ENCODE data around the gene GCNT4.
"Not testable (repeated sequence)": the region's sequence is repeated elsewhere in the genome, so short reads cannot be mapped to it uniquely, and the experiment has no call there.

The GCNT4 gene, protein sequence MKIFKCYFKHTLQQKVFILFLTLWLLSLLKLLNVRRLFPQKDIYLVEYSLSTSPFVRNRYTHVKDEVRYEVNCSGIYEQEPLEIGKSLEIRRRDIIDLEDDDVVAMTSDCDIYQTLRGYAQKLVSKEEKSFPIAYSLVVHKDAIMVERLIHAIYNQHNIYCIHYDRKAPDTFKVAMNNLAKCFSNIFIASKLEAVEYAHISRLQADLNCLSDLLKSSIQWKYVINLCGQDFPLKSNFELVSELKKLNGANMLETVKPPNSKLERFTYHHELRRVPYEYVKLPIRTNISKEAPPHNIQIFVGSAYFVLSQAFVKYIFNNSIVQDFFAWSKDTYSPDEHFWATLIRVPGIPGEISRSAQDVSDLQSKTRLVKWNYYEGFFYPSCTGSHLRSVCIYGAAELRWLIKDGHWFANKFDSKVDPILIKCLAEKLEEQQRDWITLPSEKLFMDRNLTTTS

DNA sequence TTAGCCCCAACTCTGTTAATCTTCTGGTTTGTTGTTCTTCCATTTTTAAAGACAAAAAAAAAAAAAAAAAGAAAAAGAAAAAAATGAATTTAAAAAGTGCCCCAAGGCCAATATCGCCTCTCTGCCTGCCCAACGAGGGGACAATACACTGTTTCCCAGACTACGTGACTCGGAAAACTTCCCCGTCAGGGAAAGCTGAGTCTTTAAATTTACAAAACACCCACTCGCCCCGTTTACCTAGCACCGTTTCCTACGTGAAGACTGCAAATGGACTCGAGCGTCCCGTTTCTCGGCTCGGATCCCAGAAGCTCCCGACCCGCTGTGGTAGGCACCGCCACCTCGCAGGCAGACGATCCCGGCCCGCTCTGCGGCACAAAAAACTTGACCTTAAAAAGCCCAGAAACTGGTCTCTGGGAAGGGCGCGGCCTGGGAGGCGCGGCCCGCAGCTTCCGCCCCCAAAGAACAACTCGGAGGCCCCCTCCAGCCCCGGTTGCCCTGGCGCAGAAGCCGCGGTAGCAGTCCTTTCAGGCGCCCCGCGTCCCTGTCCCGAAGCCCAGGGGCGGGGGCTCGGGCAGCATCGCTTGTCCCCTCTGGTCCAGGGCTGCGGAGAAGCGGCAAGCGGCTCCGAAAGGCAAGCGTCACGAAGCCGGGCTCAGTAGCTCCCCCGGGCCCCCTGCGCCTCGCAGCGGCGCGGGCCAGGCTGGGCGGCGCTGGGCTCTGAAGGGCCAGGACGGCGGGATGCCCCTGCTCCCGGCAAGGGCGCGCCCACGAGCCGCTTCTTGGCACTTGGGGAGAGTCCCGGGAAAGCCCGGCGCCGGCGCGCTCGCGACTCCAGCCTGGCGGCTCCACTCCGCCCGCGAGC lies at the start of gene GCNT4:
TSS of gene GCNT4 (minus strand) at position 367 of the 862 bp plus-strand sequence. CDS start 22,521 bp downstream, outside the sequence.
- Histone ChIP-seq H3K9ac (ENCODE audit: low read depth, low read length) (peak within 1 kb of the TSS; percentile 94), H3K9me3 (ENCODE audit: control insufficient read depth, insufficient read depth, low read length) (no peaks in the 10 kb centered on the region), H3K4me1 (ENCODE audit: insufficient read depth, low read length) (peaks cover 35% of the 10 kb centered on the region), H3K36me3 (ENCODE audit: insufficient read depth, low read length) (no peaks in the 10 kb centered on the region; the same call in 1 of the 2 replicates)

DNA sequence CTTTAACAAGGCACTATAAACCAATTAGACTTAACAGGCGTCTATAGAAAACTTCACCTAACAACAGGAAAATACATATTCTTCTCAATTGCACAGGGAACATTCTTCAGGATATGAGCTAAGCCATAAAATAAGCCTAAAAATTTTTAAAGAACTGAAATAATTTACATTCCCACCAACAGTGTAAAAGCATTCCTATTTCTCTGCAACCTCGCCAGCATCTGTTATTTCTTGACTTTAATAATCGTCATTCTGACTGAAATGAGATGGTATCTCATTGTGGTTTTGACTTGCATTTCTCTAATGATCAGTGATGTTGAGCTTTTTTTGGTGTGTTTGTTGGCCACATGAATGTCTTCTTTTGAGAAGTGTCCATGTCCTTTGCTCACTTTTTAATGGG lies 43.6 kb upstream of the GCNT4 start:
- not testable (repeated sequence) for H3K4me1 ChIP-seq (ENCODE audit: insufficient read depth, low read length); H3K9ac ChIP-seq (ENCODE audit: low read depth, low read length)

DNA sequence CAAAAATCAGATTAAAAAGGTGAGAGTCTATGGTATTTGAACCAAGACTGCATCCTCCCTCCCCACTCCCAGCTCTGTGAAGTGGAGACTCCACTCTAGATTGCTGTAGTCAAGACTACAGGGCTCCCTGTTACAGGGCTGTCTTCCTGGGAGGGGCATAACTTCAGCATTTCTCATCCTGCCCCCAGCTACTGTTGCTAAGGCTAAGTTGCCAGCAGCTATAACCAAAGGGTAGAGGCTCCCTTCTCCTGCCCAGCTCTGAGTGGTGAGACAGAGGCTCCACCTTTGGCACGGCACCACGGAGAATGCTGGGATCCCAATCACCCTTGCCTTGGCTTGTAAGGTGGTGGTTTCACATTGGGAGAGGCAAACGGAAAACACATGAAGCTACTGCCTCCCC lies 39.2 kb upstream of the GCNT4 start:
- Histone ChIP-seq H3K4me1 (ENCODE audit: insufficient read depth, low read length) (no peaks in the 10 kb centered on the region), H3K9ac (ENCODE audit: low read depth, low read length) (no peak overlapping the region), H3K9me3 (ENCODE audit: control insufficient read depth, insufficient read depth, low read length) (no peaks in the 10 kb centered on the region), H3K36me3 (ENCODE audit: insufficient read depth, low read length) (no peaks in the 10 kb centered on the region)

More for the DNA sequence above, 43.6 kb upstream of the GCNT4 start:
- H3K36me3 ChIP-seq (ENCODE audit: insufficient read depth, low read length); H3K9me3 ChIP-seq (ENCODE audit: control insufficient read depth, insufficient read depth, low read length): not testable (repeated sequence)

DNA sequence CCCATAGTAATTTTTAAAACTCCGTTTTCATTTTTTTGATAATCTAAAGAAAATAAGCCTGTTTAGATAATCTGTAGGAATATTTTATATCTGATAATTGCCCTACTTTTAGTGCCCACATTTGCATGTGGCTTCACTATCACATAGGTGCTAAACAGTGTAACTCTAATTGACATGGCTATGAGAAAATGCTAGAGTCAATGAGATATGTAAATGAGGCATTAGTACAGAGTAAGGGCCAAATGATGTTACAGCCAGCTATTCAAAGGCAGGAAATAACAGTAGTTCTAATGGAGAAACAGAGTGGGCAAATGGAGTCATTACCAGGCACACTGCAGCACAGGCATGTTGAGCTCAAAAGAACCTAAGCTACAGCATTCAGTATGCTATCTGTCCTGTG lies 37.3 kb upstream of the GCNT4 start:
- Histone ChIP-seq H3K9ac (ENCODE audit: low read depth, low read length) (no peak overlapping the region), H3K4me1 (ENCODE audit: insufficient read depth, low read length) (no peaks in the 10 kb centered on the region)

DNA sequence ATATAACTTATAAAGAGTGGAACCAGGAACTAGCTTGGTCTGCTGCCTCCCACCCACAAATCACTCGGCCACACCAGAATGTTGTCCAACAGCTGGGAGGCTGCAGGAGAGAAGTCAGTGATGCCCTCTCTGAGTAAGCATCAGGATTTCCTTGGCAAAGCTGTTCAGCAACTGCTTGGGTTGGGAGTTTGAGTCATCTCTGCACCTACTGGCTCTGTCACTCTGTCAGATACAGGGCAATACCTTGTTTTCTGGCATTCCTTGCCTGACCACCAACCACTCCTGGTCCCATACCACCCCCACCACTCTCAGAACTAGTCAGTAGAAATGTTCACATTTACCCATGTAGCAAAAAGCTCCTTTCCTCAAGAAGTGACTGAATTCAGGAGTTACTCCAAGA lies 36.8 kb upstream of the GCNT4 start:
- no peaks in the 10 kb centered on the region for H3K9me3 ChIP-seq (ENCODE audit: control insufficient read depth, insufficient read depth, low read length)
- H3K4me1 ChIP-seq (ENCODE audit: insufficient read depth, low read length) = no peaks in the 10 kb centered on the region
- no peak overlapping the region for H3K9ac ChIP-seq (ENCODE audit: low read depth, low read length)

More for the DNA sequence above, 37.3 kb upstream of the GCNT4 start:
- H3K36me3 ChIP-seq (ENCODE audit: insufficient read depth, low read length) = no peaks in the 10 kb centered on the region
- H3K9me3 ChIP-seq (ENCODE audit: control insufficient read depth, insufficient read depth, low read length) = no peaks in the 10 kb centered on the region

DNA sequence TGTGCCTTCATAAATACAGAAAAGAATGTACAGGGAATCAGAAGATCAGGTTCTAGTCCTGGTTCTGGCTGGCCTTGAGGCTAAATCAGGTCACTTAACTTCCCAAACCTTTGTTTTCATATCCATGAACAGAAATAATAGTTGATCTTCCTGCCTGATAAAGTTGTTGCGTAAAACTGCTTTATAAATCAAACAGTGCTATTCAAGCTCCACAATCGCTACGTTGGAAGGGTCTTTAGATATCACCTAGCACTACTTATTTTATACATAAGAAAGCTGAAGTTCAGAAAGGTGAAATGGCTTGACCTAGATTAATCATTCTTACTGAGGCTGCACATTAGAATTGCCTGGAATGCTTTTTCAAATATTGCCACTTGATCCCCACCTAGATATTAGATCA lies 36.3 kb upstream of the GCNT4 start:
- H3K4me1 ChIP-seq (ENCODE audit: insufficient read depth, low read length) = no peaks in the 10 kb centered on the region
- no peaks in the 10 kb centered on the region for H3K36me3 ChIP-seq (ENCODE audit: insufficient read depth, low read length)
- no peak overlapping the region for H3K9ac ChIP-seq (ENCODE audit: low read depth, low read length)
- no peaks in the 10 kb centered on the region for H3K9me3 ChIP-seq (ENCODE audit: control insufficient read depth, insufficient read depth, low read length)

More for the DNA sequence above, 36.8 kb upstream of the GCNT4 start:
- H3K36me3 ChIP-seq (ENCODE audit: insufficient read depth, low read length) = no peaks in the 10 kb centered on the region

DNA sequence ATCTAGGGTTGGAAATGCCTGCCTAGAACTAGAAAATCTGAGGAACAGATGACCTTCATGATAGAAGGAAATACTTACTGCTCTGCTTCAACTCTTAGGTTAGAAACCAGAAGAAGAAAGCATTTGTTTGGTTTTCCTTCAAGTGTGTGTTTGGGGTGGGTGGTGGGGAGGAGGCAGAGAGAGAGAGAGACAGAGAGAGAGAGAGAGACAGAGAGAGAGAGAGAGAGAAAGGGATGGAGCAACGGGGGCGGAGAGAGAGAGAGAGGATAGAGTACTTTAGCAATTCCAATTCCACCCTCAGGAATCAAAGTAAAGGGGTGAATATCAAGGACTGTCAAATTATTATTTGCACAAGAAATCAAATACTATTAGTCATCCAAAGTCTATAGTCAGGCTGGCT lies 29.2 kb upstream of the GCNT4 start:
- Histone ChIP-seq H3K4me1 (ENCODE audit: insufficient read depth, low read length) (no peaks in the 10 kb centered on the region), H3K9me3 (ENCODE audit: control insufficient read depth, insufficient read depth, low read length) (no peaks in the 10 kb centered on the region), H3K36me3 (ENCODE audit: insufficient read depth, low read length) (no peaks in the 10 kb centered on the region), H3K9ac (ENCODE audit: low read depth, low read length) (no peak overlapping the region)

DNA sequence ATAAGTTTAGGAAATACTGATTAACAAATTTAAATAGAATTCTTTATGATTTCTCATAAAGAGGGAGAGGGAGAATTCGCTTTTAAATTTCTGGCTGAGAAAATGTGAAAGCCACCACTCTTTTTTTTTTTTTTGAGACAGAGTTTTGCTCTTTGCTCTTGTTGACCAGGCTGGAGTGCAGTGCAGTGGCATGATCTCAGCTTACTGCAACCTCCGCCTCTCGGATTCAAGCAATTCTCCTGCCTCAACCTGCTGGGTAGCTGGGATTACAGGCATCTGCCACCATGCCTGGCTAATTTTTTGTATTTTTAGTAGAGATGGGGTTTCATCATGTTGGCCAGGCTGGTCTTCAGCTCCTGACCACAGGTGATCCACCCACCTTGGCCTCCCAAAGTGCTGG lies 27.0 kb upstream of the GCNT4 start:
- H3K9ac ChIP-seq (ENCODE audit: low read depth, low read length); H3K36me3 ChIP-seq (ENCODE audit: insufficient read depth, low read length): not testable (repeated sequence)

DNA sequence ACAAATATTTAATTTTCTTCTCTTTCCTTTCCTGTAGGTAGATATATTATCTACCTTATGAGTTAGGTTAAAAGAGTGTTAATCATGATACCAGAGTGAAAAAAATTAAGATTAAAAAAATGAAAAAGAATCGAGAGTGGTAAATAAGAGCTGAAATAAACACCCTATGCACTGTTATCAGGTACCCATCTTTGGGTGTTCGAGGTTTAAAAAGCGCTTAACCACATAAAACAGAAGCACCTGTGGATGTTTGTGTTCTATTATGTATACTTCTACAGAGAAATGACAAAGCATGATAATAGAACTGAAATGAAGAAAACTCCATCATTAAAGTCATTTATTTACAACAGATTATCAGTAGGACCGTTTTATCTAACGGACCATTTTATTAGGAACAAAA lies 25.7 kb upstream of the GCNT4 start:
- H3K9me3 ChIP-seq (ENCODE audit: control insufficient read depth, insufficient read depth, low read length) = no peaks in the 10 kb centered on the region
- no peaks in the 10 kb centered on the region for H3K4me1 ChIP-seq (ENCODE audit: insufficient read depth, low read length)
- no peak overlapping the region for H3K9ac ChIP-seq (ENCODE audit: low read depth, low read length)
- H3K36me3 ChIP-seq (ENCODE audit: insufficient read depth, low read length) = no peaks in the 10 kb centered on the region

More for the DNA sequence above, 27.0 kb upstream of the GCNT4 start:
- not testable (repeated sequence) for H3K9me3 ChIP-seq (ENCODE audit: control insufficient read depth, insufficient read depth, low read length); H3K4me1 ChIP-seq (ENCODE audit: insufficient read depth, low read length)

DNA sequence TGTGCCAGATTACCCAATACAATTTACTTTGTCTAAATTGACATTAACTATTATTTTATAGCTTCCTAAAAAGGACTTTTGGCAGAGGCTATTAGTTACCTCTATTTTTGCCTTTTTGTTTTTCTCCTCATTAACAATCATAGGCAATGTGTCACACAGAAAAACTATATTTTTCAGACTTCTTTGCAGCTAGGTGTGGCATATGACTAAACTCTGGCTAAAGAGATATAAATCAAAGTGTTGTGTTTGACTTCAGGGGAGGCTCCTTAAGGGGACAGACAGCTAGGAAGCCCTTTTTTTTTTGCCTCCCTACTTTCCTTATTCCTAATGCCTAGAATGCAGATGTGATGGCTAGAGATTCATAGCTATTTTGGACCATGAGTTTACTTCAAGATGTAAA lies 19.7 kb upstream of the GCNT4 start:
- no peaks in the 10 kb centered on the region for H3K36me3 ChIP-seq (ENCODE audit: insufficient read depth, low read length)
- H3K9me3 ChIP-seq (ENCODE audit: control insufficient read depth, insufficient read depth, low read length) = no peaks in the 10 kb centered on the region
- no peaks in the 10 kb centered on the region for H3K4me1 ChIP-seq (ENCODE audit: insufficient read depth, low read length)
- H3K9ac ChIP-seq (ENCODE audit: low read depth, low read length) = no peak overlapping the region

DNA sequence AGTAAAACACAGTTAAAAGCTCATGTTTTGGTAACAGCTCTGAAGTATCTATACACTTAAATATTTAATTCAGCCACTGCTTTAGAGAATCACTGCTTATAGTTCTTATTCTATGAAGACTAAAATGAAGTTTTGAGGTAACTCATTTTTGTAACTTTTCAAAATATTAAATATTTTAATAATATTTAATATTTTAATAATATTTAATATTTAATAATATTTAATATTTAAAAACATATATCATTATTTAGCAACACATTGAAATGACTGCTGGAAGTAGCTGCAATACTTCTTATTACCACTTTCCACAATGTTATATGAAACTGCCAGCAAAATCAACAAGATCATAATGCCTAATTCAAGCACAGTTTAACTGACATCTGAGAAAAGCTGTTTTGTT lies 18.7 kb upstream of the GCNT4 start:
- Histone ChIP-seq H3K9me3 (ENCODE audit: control insufficient read depth, insufficient read depth, low read length) (no peaks in the 10 kb centered on the region), H3K9ac (ENCODE audit: low read depth, low read length) (no peak overlapping the region), H3K36me3 (ENCODE audit: insufficient read depth, low read length) (no peaks in the 10 kb centered on the region), H3K4me1 (ENCODE audit: insufficient read depth, low read length) (no peaks in the 10 kb centered on the region)

DNA sequence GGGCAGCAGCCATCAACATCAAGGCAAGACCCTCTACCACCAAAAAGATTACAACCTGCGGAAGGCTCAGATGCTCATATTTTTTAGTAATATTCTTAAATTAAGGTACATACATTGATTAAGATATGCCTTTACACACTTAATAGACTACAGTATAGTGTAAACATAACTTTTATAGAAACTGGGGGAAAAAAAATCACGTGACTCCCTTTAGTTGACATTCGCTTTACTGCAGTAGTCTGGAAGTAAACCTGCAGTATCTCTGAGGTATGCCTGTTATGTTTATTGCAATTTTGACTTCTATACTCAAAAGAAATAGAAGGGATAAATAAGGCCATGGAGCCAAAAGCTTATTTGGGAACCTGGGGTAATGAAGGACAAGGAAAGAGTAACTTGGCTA lies 15.1 kb upstream of the GCNT4 start:
- Histone ChIP-seq H3K36me3 (ENCODE audit: insufficient read depth, low read length) (no peaks in the 10 kb centered on the region), H3K4me1 (ENCODE audit: insufficient read depth, low read length) (no peaks in the 10 kb centered on the region), H3K9ac (ENCODE audit: low read depth, low read length) (no peak overlapping the region), H3K9me3 (ENCODE audit: control insufficient read depth, insufficient read depth, low read length) (no peaks in the 10 kb centered on the region)

DNA sequence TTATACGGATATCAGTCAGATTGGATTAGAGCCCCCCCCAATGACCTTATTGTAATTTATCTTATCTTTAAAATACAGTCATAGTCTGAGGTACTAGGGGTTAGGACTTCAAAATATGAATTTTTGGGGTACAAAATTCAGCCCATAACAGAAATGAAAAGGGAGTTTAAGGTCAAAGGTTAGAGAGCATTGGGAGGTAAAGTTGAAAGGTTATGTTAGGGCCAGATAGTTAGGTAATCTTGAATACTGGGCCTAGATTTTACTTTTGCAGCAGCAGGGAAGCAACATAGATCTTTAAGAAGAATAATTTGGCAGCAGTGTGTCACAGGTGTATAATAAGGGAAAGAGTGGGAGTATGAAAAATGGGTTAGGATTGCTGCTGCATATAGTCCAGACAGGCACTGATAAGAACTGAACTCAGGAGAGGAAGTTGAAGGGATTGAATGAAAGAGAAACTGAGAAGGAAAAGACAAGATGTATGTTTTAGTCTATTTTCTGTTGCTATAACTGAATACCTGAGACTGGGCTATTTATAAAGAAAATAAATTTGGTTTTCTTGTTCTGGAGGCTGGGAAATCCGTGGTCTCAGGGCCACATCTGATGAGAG lies 10.7 kb upstream of the GCNT4 start:
- no peak overlapping the region for H3K9ac ChIP-seq (ENCODE audit: low read depth, low read length)
- no peaks in the 10 kb centered on the region for H3K9me3 ChIP-seq (ENCODE audit: control insufficient read depth, insufficient read depth, low read length)
- no peaks in the 10 kb centered on the region for H3K36me3 ChIP-seq (ENCODE audit: insufficient read depth, low read length)
- no peaks in the 10 kb centered on the region for H3K4me1 ChIP-seq (ENCODE audit: insufficient read depth, low read length)

DNA sequence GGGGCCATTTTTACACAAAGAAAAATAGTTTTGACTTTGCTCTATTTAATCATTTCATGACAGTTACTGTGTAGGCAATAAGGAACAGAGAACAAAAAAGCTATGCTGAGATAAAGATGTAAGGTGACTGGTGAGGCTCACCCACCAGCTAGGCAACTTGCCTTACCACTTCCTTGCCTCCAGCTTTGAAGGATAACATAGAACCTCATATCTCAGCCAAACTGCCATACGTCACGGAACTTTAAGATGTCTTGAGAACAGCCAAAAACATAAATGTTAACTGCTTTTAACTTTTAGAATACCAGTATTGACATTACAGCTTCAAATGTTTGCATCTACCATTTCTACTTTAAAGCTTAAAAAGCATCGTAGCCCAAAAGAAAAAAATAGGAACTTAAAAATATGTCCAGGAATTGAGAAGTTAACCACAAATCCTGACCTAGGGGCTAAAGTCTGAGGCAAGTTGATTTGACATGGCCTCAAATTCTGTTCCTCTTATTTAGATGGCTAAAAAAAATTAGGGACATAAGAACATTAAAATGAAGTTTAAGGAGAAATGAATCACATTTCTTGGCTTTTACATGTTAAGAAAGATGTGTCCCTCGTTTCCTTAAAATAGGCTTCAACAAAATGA lies 7.7 kb upstream of the GCNT4 start:
- Histone ChIP-seq H3K9me3 (ENCODE audit: control insufficient read depth, insufficient read depth, low read length) (no peaks in the 10 kb centered on the region), H3K36me3 (ENCODE audit: insufficient read depth, low read length) (no peaks in the 10 kb centered on the region), H3K4me1 (ENCODE audit: insufficient read depth, low read length) (peaks cover 15% of the 10 kb centered on the region), H3K9ac (ENCODE audit: low read depth, low read length) (no peak overlapping the region)
